ENCODE results near the gene ITGBL1.

Gene ITGBL1

GRCh38 chr13:101493541-101493940, 41.1 kb downstream of the ITGBL1 start:
- Histone ChIP-seq H3K79me2 (ENCODE audit: low read length) (no peaks in the 10 kb centered on the region), H3K9ac (ENCODE audit: low read length) (no peak overlapping the region), H4K20me1 (ENCODE audit: insufficient read depth, low read length) (no peaks in the 10 kb centered on the region), H3K27me3 (replicated peaks; ENCODE audit: insufficient read depth, low read length) (no peaks in the 10 kb centered on the region), H3K9me2 (replicated peaks; ENCODE audit: insufficient read depth, low read length) (no peaks in the 10 kb centered on the region), H2AFZ (ENCODE audit: low read length) (no peak overlapping the region), H3K4me2 (ENCODE audit: low read depth, low read length) (no peak overlapping the region), H3K4me1 (ENCODE audit: low read length) (no peaks in the 10 kb centered on the region), H3K27ac (ENCODE audit: low read length) (no peak overlapping the region), H3K36me3 (replicated peaks; ENCODE audit: insufficient read depth, low read length) (no peaks in the 10 kb centered on the region), H3K9me3 (replicated peaks; ENCODE audit: insufficient read depth, low read length) (no peaks in the 10 kb centered on the region), H3K4me3 (ENCODE audit: low read length) (no peak overlapping the region), H3F3A (ENCODE audit: insufficient read depth, low read length) (no peaks in the 10 kb centered on the region)
- TF ChIP-seq EZH2 (optimal IDR thresholded peaks at IDR 0.05; ENCODE audit: low read depth, low read length) (no peak), EZH2phosphoT487 (IDR thresholded peaks at IDR 0.05; ENCODE audit: low read length) (no peak), CTCF (IDR thresholded peaks at IDR 0.05; ENCODE audit: low read length) (no peak)
- no peak for DNase-seq

- no peak overlapping the region for H3K4me2 ChIP-seq (ENCODE audit: low read depth, low read length)
- no peak overlapping the region for H2AFZ ChIP-seq (ENCODE audit: low read length)
- no peaks in the 10 kb centered on the region for H3K79me2 ChIP-seq (ENCODE audit: low read length)
Measured at GRCh38 chr13:101499406-101499805, 46.9 kb downstream of the ITGBL1 start.

DNA sequence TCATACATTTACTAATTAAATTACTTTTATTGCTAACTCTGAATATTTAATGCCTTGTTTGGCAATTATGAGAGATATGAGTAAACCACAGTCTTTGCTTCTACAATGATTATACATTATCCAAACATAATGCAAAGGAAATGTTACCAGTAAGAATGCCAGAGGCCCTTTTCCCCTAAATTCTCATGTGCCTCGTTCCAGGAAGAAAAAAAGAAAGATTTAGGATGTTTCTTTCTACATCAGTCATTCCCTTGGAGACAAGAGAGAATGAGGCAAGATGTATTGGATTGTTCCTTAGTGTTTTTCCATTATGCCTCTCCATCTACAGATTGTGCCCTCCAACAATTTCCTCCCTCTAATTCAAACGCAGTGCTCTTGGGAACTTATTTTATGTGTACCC, 50.1 kb downstream of the ITGBL1 start:
- no peaks in the 10 kb centered on the region for H3K9me2 ChIP-seq (replicated peaks; ENCODE audit: insufficient read depth, low read length)
- no peaks in the 10 kb centered on the region for H3K79me2 ChIP-seq (ENCODE audit: low read length)
- no peaks in the 10 kb centered on the region for H3F3A ChIP-seq (ENCODE audit: insufficient read depth, low read length)
- H4K20me1 ChIP-seq (ENCODE audit: insufficient read depth, low read length), result no peaks in the 10 kb centered on the region
- H3K27me3 ChIP-seq (replicated peaks; ENCODE audit: insufficient read depth, low read length), result no peaks in the 10 kb centered on the region
- H3K36me3 ChIP-seq (replicated peaks; ENCODE audit: insufficient read depth, low read length), result no peaks in the 10 kb centered on the region
- H3K9me3 ChIP-seq (replicated peaks; ENCODE audit: insufficient read depth, low read length), result no peaks in the 10 kb centered on the region
- no peak overlapping the region for H3K27ac ChIP-seq (ENCODE audit: low read length)
- H3K4me2 ChIP-seq (ENCODE audit: low read depth, low read length), result no peak overlapping the region
- TF ChIP-seq EZH2phosphoT487 (IDR thresholded peaks at IDR 0.05; ENCODE audit: low read length) (no peak), EZH2 (optimal IDR thresholded peaks at IDR 0.05; ENCODE audit: low read depth, low read length) (no peak), CTCF (IDR thresholded peaks at IDR 0.05; ENCODE audit: low read length) (no peak)
- no peaks in the 10 kb centered on the region for H3K4me1 ChIP-seq (ENCODE audit: low read length)
- no peak for DNase-seq
- H2AFZ ChIP-seq (ENCODE audit: low read length), result no peak overlapping the region
- H3K4me3 ChIP-seq (ENCODE audit: low read length), result no peak overlapping the region
- no peak overlapping the region for H3K9ac ChIP-seq (ENCODE audit: low read length)

More at GRCh38 chr13:101499406-101499805, 46.9 kb downstream of the ITGBL1 start:
- Histone ChIP-seq H3K4me1 (ENCODE audit: low read length) (no peaks in the 10 kb centered on the region), H3K27ac (ENCODE audit: low read length) (no peak overlapping the region), H3K9me2 (replicated peaks; ENCODE audit: insufficient read depth, low read length) (no peaks in the 10 kb centered on the region), H3K9me3 (replicated peaks; ENCODE audit: insufficient read depth, low read length) (no peaks in the 10 kb centered on the region), H3K27me3 (replicated peaks; ENCODE audit: insufficient read depth, low read length) (no peaks in the 10 kb centered on the region), H3K9ac (ENCODE audit: low read length) (no peak overlapping the region), H3K36me3 (replicated peaks; ENCODE audit: insufficient read depth, low read length) (no peaks in the 10 kb centered on the region), H3F3A (ENCODE audit: insufficient read depth, low read length) (no peaks in the 10 kb centered on the region), H4K20me1 (ENCODE audit: insufficient read depth, low read length) (no peaks in the 10 kb centered on the region), H3K4me3 (ENCODE audit: low read length) (no peak overlapping the region)
- TF ChIP-seq CTCF (IDR thresholded peaks at IDR 0.05; ENCODE audit: low read length) (no peak), EZH2 (optimal IDR thresholded peaks at IDR 0.05; ENCODE audit: low read depth, low read length) (no peak), EZH2phosphoT487 (IDR thresholded peaks at IDR 0.05; ENCODE audit: low read length) (no peak)
- DNase-seq, result no peak

All from MM.1S (cell line).